Fibroblast of mammary gland (primary cell): ENCODE measurements around the gene MUC6.
A peak's percentile ranks its signal among the peaks of the same experiment; 100 is the strongest.

ENCODE experiments used
- DNase-seq: peaks from one replicate; pipeline ENCODE4 v3.0.0-alpha.2; 2010; ENCODE audit warnings: low read depth
- H3K4me3 ChIP-seq: 2 replicates; pipeline ENCODE4 v1.5.1; 2011; ENCODE audit warnings: low read depth, mild to moderate bottlenecking, low read length, moderate library complexity; ENCODE audit not compliant: control insufficient read depth
- TF ChIP-seq, protein P1 (sequence below): conservative IDR thresholded peaks from 2 replicates; pipeline ENCODE4 v1.5.1; 2011; ENCODE audit warnings: low read depth, low read length, inconsistent platforms; ENCODE audit not compliant: control insufficient read depth, insufficient read depth

The MUC6 gene

DNA sequence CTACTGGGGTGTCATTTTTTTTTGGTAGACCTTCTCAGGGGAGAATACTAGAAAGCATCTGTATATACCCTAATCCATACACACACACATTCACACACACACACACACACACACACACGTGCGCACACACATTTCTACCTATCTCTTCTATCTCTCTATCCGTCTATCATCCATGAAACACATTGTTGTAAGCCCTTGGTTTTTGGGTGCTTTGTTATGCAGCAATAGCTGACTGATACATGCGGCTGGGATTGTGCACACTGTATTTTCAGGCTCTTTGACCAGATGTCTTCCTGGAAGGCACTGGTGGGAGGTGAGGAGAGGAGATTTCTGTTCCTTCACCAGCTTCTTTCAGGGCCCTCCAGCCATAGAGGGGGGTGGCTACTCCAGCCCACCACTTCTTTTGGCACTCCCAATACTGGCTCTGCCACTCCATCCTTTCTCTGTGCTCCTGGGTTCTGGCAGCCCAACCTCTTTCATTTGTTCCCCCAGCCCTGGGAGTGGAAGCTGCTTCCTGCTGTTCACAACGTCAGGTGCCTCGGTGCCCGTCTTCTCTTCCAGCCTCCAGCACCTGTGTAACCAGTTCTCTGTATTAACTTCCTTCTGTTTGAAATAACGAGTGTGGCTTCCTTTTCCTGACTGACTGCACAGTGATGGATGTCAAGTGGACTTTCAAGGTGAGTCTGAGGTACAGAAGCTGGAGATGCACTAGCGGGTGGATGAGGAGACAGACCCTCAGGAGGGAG, 25.7 kb upstream of the MUC6 start:
- no peak overlapping the region for H3K4me3 ChIP-seq
- TF ChIP-seq, protein P1, sequence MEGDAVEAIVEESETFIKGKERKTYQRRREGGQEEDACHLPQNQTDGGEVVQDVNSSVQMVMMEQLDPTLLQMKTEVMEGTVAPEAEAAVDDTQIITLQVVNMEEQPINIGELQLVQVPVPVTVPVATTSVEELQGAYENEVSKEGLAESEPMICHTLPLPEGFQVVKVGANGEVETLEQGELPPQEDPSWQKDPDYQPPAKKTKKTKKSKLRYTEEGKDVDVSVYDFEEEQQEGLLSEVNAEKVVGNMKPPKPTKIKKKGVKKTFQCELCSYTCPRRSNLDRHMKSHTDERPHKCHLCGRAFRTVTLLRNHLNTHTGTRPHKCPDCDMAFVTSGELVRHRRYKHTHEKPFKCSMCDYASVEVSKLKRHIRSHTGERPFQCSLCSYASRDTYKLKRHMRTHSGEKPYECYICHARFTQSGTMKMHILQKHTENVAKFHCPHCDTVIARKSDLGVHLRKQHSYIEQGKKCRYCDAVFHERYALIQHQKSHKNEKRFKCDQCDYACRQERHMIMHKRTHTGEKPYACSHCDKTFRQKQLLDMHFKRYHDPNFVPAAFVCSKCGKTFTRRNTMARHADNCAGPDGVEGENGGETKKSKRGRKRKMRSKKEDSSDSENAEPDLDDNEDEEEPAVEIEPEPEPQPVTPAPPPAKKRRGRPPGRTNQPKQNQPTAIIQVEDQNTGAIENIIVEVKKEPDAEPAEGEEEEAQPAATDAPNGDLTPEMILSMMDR: no peak
- DNase-seq: no peak

DNA sequence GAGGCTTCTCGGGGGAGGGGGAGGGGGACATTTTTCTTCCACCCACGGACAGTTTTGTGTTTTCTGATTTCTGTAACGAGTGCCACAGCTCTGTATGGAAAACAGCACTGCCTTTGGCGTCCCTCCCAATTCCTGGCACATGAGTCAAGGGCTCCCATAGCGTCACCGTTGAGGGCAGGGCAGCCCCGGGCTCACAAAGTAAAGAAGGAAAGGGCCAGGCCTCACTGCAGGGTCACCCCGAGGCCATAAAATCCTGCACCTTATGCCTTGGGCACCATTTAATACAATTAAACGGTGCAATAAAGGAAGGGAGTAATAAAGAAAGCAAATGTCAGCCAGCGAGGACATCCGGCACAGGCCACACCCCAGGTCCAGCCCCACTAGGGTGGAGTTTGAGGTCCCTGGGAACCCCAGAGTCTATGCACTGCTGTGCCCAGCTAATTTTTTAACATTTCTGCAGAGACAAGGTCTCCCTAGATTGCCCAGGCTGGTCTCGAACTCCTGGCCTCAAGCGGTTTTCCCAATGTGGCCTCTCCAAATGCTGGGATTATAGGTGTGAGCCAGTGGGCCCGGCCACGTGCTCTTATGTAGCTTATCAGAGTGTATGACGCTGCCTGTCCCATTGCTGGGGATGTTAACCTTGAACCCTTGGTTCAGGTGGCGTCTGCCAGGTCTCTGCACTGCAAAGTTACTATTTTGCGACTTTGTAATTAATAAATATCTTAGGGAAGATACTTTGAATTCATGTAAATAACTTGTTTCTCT, 24.5 kb upstream of the MUC6 start:
- peak; percentile 30 for DNase-seq
- H3K4me3 ChIP-seq: no peak overlapping the region
- TF ChIP-seq, protein P1: no peak

DNA sequence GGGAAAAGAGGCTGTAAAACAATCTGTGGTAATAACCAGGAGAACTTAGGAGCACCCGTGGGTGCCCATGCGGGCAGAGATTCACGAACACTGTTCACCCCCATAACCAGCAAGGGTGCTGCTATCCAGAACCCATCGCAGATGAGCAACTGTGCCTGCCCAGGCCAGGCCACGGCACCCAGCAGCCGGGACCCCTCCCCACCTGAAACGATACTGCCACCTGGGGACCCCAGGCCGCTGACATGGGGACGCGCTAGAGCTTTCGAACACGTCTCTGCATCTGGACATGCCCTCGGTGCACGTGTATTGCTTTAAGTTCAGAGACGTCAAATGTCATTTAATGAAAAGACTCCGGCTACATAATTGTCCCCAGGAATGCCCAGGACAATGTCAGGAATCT, 23.9 kb upstream of the MUC6 start:
- TF ChIP-seq, protein P1: no peak
- H3K4me3 ChIP-seq: no peak overlapping the region
- no peak for DNase-seq

DNA sequence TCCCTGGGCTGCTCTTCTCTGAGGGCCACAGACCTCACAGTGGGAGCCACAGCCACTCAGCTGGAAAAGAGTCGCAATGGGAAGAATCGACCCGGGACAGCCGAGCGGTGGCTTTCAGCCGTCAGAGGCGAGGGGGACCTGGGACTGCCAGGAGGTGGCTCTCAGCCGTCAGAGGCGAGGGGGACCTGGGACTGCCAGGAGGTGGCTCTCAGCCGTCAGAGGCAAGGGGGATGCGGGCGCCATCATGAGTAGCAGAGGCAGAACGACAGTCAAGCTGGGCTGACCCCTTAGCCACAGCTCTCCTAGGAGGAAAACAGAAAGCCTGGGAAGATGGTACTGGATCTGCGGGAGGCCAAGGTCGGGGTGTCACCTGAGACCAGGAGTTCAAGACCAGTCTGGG, 23.2 kb upstream of the MUC6 start:
- H3K4me3 ChIP-seq: no peak overlapping the region
- TF ChIP-seq, protein P1: no peak
- no peak for DNase-seq

DNA sequence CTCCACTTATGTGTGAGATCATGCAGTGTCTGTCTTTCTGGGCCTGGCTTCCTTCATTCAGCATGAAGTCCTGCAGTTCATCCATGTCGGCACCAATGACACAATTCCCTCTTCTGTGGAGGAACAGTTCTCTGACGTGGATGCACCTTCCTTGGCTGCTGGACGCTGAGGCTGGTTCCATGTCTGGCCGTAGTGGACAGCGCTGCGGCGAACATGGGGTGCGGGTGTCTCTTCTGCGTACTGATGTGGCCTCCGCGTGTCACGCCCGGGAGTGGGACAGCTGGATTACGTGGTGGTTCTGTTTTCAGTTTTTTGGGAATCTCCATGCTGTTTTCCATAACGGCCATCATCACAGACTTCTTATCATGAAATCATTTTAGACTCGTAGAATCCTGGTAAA, 21.3 kb upstream of the MUC6 start:
- H3K4me3 ChIP-seq: no peak overlapping the region
- TF ChIP-seq, protein P1: no peak

DNA sequence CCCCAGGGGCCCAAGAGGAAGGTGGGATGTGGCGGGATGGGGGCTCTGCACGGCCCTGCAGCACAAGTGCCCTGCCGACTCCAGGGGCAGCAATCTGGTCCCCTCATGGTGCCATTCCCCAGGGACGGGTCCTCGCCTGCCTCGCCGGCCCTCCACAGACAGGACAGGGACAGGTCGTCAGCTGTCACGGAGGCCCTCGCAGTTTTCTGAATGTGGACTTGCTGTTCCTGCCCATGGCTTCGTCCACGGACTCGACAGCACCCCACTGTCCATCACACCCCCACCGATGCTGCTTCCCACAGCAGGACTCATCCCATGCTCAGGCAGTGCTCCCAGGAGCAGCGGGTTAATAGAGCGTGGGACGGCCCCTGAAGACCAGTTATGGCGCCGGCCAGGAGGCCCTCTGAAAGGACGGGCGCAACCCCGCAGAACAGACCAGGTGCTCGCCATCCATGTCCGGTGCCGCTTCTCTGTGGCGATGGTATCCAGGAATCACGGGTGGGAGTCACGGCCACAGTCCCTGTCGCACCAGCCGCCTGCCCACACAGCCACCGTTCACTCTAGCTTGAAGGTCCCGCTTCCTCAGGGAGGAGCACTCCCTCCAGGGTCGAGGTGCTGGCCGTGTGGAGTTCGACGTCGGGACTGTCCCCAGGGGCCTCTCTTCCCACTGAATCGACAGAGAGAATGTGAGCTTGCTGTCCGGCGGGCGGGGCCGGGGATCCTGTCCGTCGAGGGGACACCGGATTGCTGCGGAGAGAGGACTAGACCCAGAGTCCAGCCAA, 19.7 kb upstream of the MUC6 start:
- TF ChIP-seq, protein P1: no peak
- no peak for DNase-seq
- no peak overlapping the region for H3K4me3 ChIP-seq

More for the DNA sequence above, 21.3 kb upstream of the MUC6 start:
- DNase-seq: no peak
